Liver (tissue), 9 donors: Measurements from ENCODE around the gene ADCY4. TPM values are rescaled to one million over a fixed set of nuclear protein-coding genes. Genes with fewer than 3 reads are reported as not detected.

ENCODE experiments used
- DNase-seq: peaks from one replicate; pipeline ENCODE4 v3.0.0-alpha.2; 2017; ENCODE audit warnings: low spot score
- H3K27ac ChIP-seq, 2 donors: one replicate each; pipeline ENCODE4 v1.7.0; 2013; ENCODE audit warnings: inconsistent platforms in 2 of 2, low read length in 2 of 2, control low read depth in 1 of 2, low read depth in 1 of 2, mild to moderate bottlenecking in 1 of 2
- H3K27me3 ChIP-seq, 4 donors: one replicate each; pipeline versions ENCODE4 v1.6.1 to v1.7.0; 2013; ENCODE audit warnings: low read length in 3 of 4, inconsistent platforms in 1 of 4, mild to moderate bottlenecking in 1 of 4, moderate library complexity in 1 of 4; ENCODE audit not compliant: control insufficient read depth in 4 of 4, insufficient read depth in 4 of 4
- H3K36me3 ChIP-seq, 4 donors: one replicate each; pipeline versions ENCODE4 v1.6.1 to v1.7.0; 2013; ENCODE audit warnings: low read length in 3 of 4, mild to moderate bottlenecking in 3 of 4, low read depth in 1 of 4, moderate library complexity in 1 of 4; ENCODE audit not compliant: control insufficient read depth in 4 of 4, insufficient read depth in 3 of 4
- H3K4me1 ChIP-seq, 4 donors: one replicate each; pipeline versions ENCODE4 v1.6.1 to v1.7.0; 2013; ENCODE audit warnings: low read length in 3 of 4, mild to moderate bottlenecking in 3 of 4, moderate library complexity in 1 of 4; ENCODE audit not compliant: control insufficient read depth in 4 of 4, insufficient read depth in 4 of 4
- H3K4me3 ChIP-seq, 3 donors: one replicate each; pipeline versions ENCODE4 v1.6.1 to v1.7.0; 2013; ENCODE audit warnings: low read length in 3 of 3, control low read depth in 1 of 3, low read depth in 1 of 3, mild to moderate bottlenecking in 1 of 3
- H3K9ac ChIP-seq, 2 donors: one replicate each; pipeline ENCODE4 v1.7.0; 2013; ENCODE audit warnings: low read length in 2 of 2, mild to moderate bottlenecking in 2 of 2, moderate library complexity in 2 of 2, control low read depth in 1 of 2, low read depth in 1 of 2
- H3K9me3 ChIP-seq, 4 donors: one replicate each; pipeline versions ENCODE4 v1.6.1 to v1.7.0; 2013; ENCODE audit warnings: low read length in 3 of 4; ENCODE audit not compliant: control insufficient read depth in 4 of 4
- ATF3 ChIP-seq: IDR thresholded peaks from 2 replicates; pipeline ENCODE4 v1.6.1; 2016; ENCODE audit warnings: antibody characterized with exemption
- CTCF ChIP-seq: fragments of 150-350 bp; IDR thresholded peaks from 2 replicates; pipeline ENCODE4 v1.5.1; 2017; ENCODE audit warnings: improper control_type of control experiment, low read depth, low read length; ENCODE audit not compliant: missing input control
- EGR1 ChIP-seq, 2 donors: IDR thresholded peaks; 2 replicates each; pipeline ENCODE4 v1.6.1; 2016 to 2018; ENCODE audit warnings: antibody characterized with exemption in 2 of 2, low read depth in 2 of 2
- FOXA1 ChIP-seq: IDR thresholded peaks from 2 replicates; pipeline ENCODE4 v1.6.1; 2016; ENCODE audit warnings: antibody characterized with exemption
- FOXA2 ChIP-seq: IDR thresholded peaks from 2 replicates; pipeline ENCODE4 v1.6.1; 2016; ENCODE audit warnings: antibody characterized with exemption
- GABPA ChIP-seq, 2 donors: IDR thresholded peaks in 1 of 2; conservative IDR thresholded peaks in 1 of 2; 2 replicates each; pipeline ENCODE4 v1.6.1; 2016; ENCODE audit warnings: antibody characterized with exemption in 2 of 2, mild to moderate bottlenecking in 1 of 2, moderate library complexity in 1 of 2
- HNF4A ChIP-seq, 2 donors: conservative IDR thresholded peaks; 2 replicates each; pipeline ENCODE4 v1.6.1; 2016; ENCODE audit warnings: antibody characterized with exemption in 2 of 2, mild to moderate bottlenecking in 2 of 2
- HNF4G ChIP-seq: IDR thresholded peaks from 2 replicates; pipeline ENCODE4 v1.6.1; 2016; ENCODE audit warnings: antibody characterized with exemption
- JUND ChIP-seq, 2 donors: IDR thresholded peaks; 2 replicates each; pipeline ENCODE4 v1.6.1; 2016; ENCODE audit warnings: antibody characterized with exemption in 2 of 2
- MAX ChIP-seq: IDR thresholded peaks from 2 replicates; pipeline ENCODE4 v1.6.1; 2016; ENCODE audit warnings: antibody characterized with exemption
- NR2F2 ChIP-seq: IDR thresholded peaks from 2 replicates; pipeline ENCODE4 v1.6.1; 2016; ENCODE audit warnings: antibody characterized with exemption
- RAD21 ChIP-seq, 2 donors: IDR thresholded peaks; 2 replicates each; pipeline ENCODE4 v1.6.1; 2016; ENCODE audit warnings: antibody characterized with exemption in 2 of 2, mild to moderate bottlenecking in 2 of 2
- REST ChIP-seq: IDR thresholded peaks from 2 replicates; pipeline ENCODE4 v1.6.1; 2016; ENCODE audit warnings: antibody characterized with exemption, mild to moderate bottlenecking
- RXRA ChIP-seq, 2 donors: IDR thresholded peaks; 2 replicates each; pipeline ENCODE4 v1.6.1; 2017 to 2018; ENCODE audit warnings: antibody characterized with exemption in 2 of 2, mild to moderate bottlenecking in 1 of 2
- SP1 ChIP-seq: IDR thresholded peaks from 2 replicates; pipeline ENCODE4 v1.6.1; 2018; ENCODE audit warnings: antibody characterized with exemption, mild to moderate bottlenecking
- TAF1 ChIP-seq: conservative IDR thresholded peaks from 2 replicates; pipeline ENCODE4 v1.6.1; 2016; ENCODE audit warnings: antibody characterized with exemption, mild to moderate bottlenecking
- YY1 ChIP-seq: IDR thresholded peaks from 2 replicates; pipeline ENCODE4 v1.6.1; 2016; ENCODE audit warnings: antibody characterized with exemption, mild to moderate bottlenecking
- ZBTB33 ChIP-seq: IDR thresholded peaks from 2 replicates; pipeline ENCODE4 v1.6.1; 2016; ENCODE audit warnings: antibody characterized with exemption
- WGBS: extraction: QIAGEN DNeasy Blood & Tissue Kit; methylation state at CpG from one replicate; pipeline ENCODE4 v1.1.7; 2013; 5-methylcytosine and 5-hydroxymethylcytosine counted together
- polyA plus RNA-seq, 2 donors: library from polyadenylated mRNA; stranded (reverse) in 1 of 2; unstranded in 1 of 2; fragments of 200-250 nt in 1 of 2; fragments of >200 nt in 1 of 2; fragmentation: Nextera tagmentation in 1 of 2; extraction: Ambion mirVana in 1 of 2; gene quantifications; one replicate each; pipeline versions ENCODE4 v1.2.1 to v1.2.3, GENCODE V29; 2013 to 2015
- total RNA-seq, 2 donors: library from RNA; depleted of rRNA; stranded (reverse); fragments of >200 nt; gene quantifications; one replicate each; pipeline ENCODE4 v1.2.3, GENCODE V29; 2014
- donor health status: healthy.
- donor health status: healthy.
- donor health status: healthy.
- donor health status: healthy.
- donor health status: healthy.

ADCY4 gene
- total and polyA plus RNA-seq, 4 donors, result 2.2 to 7.2 (median 4.0) TPM

- H3K9ac ChIP-seq, result no peak overlapping the region
- TF ChIP-seq JUND (IDR thresholded peaks at IDR 0.05) (no peak), SP1 (no peak), FOXA1 (no peak), TAF1 (no peak), HNF4A (conservative IDR thresholded peaks at IDR 0.05) (no peak), CTCF (no peak), ATF3 (no peak), MAX (no peak), NR2F2 (no peak), RAD21 (IDR thresholded peaks at IDR 0.05) (no peak), REST (no peak)
- H3K4me3 ChIP-seq, result no peak overlapping the region
- H3K9me3 ChIP-seq, result no peaks in the 10 kb centered on the region
- peaks cover 0 to 9% (median 3%) of the 10 kb centered on the region in 4 donors for H3K4me1 ChIP-seq
- no peak for DNase-seq
- H3K36me3 ChIP-seq, result no peaks in the 10 kb centered on the region
- H3K27ac ChIP-seq, result no peak overlapping the region
- H3K27me3 ChIP-seq, result no peaks in the 10 kb centered on the region
- 97% methylated on average over 4 of the region's 4 CpGs for WGBS
Measured at GRCh38 chr14:24342889-24343288, 8.0 kb upstream of the ADCY4 start.

- no peak overlapping the region for H3K4me3 ChIP-seq
- H3K36me3 ChIP-seq, result no peaks in the 10 kb centered on the region
- no peak overlapping the region for H3K9ac ChIP-seq
- H3K4me1 ChIP-seq, result peaks cover 0 to 12% (median 3%) of the 10 kb centered on the region in 4 donors
- H3K27me3 ChIP-seq, result no peaks in the 10 kb centered on the region
- no peaks in the 10 kb centered on the region for H3K9me3 ChIP-seq
- no peak overlapping the region for H3K27ac ChIP-seq
- 95% methylated on average over 1 of the region's 1 CpG for WGBS
- DNase-seq, result no peak
- no peak for TF ChIP-seq MAX
- no peak for TF ChIP-seq EGR1 (IDR thresholded peaks at IDR 0.05; ENCODE audit: low read depth in 2 of 2)
- no peak for TF ChIP-seq ZBTB33
- TF ChIP-seq GABPA (IDR thresholded peaks at IDR 0.05 in 1 of 2, conservative IDR thresholded peaks at IDR 0.05 in 1 of 2), result no peak
- TF ChIP-seq CTCF, result no peak
- TF ChIP-seq TAF1, result no peak
- TF ChIP-seq RAD21 (IDR thresholded peaks at IDR 0.05), result no peak
- no peak for TF ChIP-seq JUND (IDR thresholded peaks at IDR 0.05)
- no peak for TF ChIP-seq HNF4G
- no peak for TF ChIP-seq HNF4A (conservative IDR thresholded peaks at IDR 0.05)
- TF ChIP-seq FOXA1, result no peak
- no peak for TF ChIP-seq NR2F2
- no peak for TF ChIP-seq REST
- no peak for TF ChIP-seq SP1
- no peak for TF ChIP-seq FOXA2
- TF ChIP-seq YY1, result no peak
- TF ChIP-seq RXRA (IDR thresholded peaks at IDR 0.05), result no peak
Measured at GRCh38 chr14:24340606-24341005, 5.7 kb upstream of the ADCY4 start.
